GM12864 (cell line): ENCODE data around the gene HMGCR.

Experiments used
- DNase-seq: peaks from one replicate; pipeline ENCODE4 v3.0.0-alpha.2; 2011; ENCODE audit warnings: low read depth
- H3K4me3 ChIP-seq: 2 replicates; pipeline ENCODE4 v1.5.1; 2011; ENCODE audit warnings: mild to moderate bottlenecking, low read depth, low read length, control low read depth
- TF ChIP-seq, protein P1 (sequence below): IDR thresholded peaks from 2 replicates; pipeline ENCODE4 v1.5.1; 2011; ENCODE audit warnings: low read depth, mild to moderate bottlenecking, moderate library complexity, low read length, control low read depth, inconsistent platforms; ENCODE audit errors: missing control alignments

The HMGCR gene

GRCh38 chr5:75342836-75343235 lies 5.8 kb downstream of the HMGCR start:
- DNase-seq = no peak
- H3K4me3 ChIP-seq = no peak overlapping the region
- TF ChIP-seq, protein P1, sequence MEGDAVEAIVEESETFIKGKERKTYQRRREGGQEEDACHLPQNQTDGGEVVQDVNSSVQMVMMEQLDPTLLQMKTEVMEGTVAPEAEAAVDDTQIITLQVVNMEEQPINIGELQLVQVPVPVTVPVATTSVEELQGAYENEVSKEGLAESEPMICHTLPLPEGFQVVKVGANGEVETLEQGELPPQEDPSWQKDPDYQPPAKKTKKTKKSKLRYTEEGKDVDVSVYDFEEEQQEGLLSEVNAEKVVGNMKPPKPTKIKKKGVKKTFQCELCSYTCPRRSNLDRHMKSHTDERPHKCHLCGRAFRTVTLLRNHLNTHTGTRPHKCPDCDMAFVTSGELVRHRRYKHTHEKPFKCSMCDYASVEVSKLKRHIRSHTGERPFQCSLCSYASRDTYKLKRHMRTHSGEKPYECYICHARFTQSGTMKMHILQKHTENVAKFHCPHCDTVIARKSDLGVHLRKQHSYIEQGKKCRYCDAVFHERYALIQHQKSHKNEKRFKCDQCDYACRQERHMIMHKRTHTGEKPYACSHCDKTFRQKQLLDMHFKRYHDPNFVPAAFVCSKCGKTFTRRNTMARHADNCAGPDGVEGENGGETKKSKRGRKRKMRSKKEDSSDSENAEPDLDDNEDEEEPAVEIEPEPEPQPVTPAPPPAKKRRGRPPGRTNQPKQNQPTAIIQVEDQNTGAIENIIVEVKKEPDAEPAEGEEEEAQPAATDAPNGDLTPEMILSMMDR = no peak

GRCh38 chr5:75348241-75348640 lies 11.2 kb downstream of the HMGCR start:
- no peak for DNase-seq
- TF ChIP-seq, protein P1 = no peak
- H3K4me3 ChIP-seq = no peak overlapping the region

- no peak overlapping the region for H3K4me3 ChIP-seq
- TF ChIP-seq, protein P1 = no peak
- no peak for DNase-seq
These were observed 12.6 kb downstream of the HMGCR start for GRCh38 chr5:75349663-75350062.

- TF ChIP-seq, protein P1 = no peak
These were observed 14.3 kb downstream of the HMGCR start for GRCh38 chr5:75351139-75351926.

DNA sequence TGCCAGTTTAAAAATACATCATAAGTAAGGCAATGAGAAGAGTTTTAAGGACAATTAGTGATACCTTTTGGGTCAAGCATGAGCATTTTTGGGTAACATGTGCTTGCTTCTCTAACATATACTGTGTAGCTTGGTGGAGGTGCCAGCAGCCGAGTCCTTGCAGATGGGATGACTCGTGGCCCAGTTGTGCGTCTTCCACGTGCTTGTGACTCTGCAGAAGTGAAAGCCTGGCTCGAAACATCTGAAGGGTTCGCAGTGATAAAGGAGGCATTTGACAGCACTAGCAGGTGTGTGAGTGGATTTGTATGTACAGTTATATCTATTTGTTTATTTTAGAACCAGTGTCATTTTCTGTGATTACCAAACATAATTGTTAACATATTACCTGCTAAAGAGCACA lies 18.2 kb downstream of the HMGCR start:
- no peak overlapping the region for H3K4me3 ChIP-seq
- no peak for DNase-seq
- TF ChIP-seq, protein P1 = no peak

More at GRCh38 chr5:75351139-75351926, 14.3 kb downstream of the HMGCR start:
- no peak for DNase-seq
- no peak overlapping the region for H3K4me3 ChIP-seq

- H3K4me3 ChIP-seq = no peak overlapping the region
- DNase-seq = no peak
- TF ChIP-seq, protein P1 = no peak
These were observed 19.7 kb downstream of the HMGCR start for GRCh38 chr5:75356719-75357118.

- TF ChIP-seq, protein P1 = no peak
- no peak overlapping the region for H3K4me3 ChIP-seq
- DNase-seq = no peak
These were observed 21.1 kb downstream of the HMGCR start for GRCh38 chr5:75358117-75358516.
